ENCODE data around the gene SMCO1.
A peak's percentile ranks its signal among the peaks of the same experiment; 100 is the strongest.
"Not testable (repeated sequence)": the region's sequence is repeated elsewhere in the genome, so short reads cannot be mapped to it uniquely, and the experiment has no call there.

The SMCO1 gene

GRCh38 chr3:196524527-196524926 lies 9.4 kb upstream of the SMCO1 start:
- H3K27ac ChIP-seq = no peak overlapping the region
- no peak overlapping the region for H3K4me3 ChIP-seq

GRCh38 chr3:196523841-196524240 lies 8.7 kb upstream of the SMCO1 start:
- H3K4me3 ChIP-seq = no peak overlapping the region
- H3K27ac ChIP-seq = no peak overlapping the region

- H3K4me3 ChIP-seq = not testable (repeated sequence)
These were observed 6.1 kb upstream of the SMCO1 start for GRCh38 chr3:196521291-196521690.

GRCh38 chr3:196519718-196520082 lies 4.6 kb upstream of the SMCO1 start:
- H3K4me3 ChIP-seq = no peak overlapping the region
- H3K27ac ChIP-seq = no peak overlapping the region

More at GRCh38 chr3:196521291-196521690, 6.1 kb upstream of the SMCO1 start:
- not testable (repeated sequence) for H3K27ac ChIP-seq

- Histone ChIP-seq H3K27ac (no peak overlapping the region), H3K4me3 (no peak overlapping the region)
These were observed 4.0 kb upstream of the SMCO1 start for GRCh38 chr3:196518966-196519717.

GRCh38 chr3:196517919-196518318 lies 2.8 kb upstream of the SMCO1 start:
- H3K27ac ChIP-seq = no peak overlapping the region
- H3K4me3 ChIP-seq = no peak overlapping the region

- H3K4me3 ChIP-seq = no peak overlapping the region
- peak overlapping the region in 1 of 21 experiments; percentile 49 for H3K27ac ChIP-seq
These were observed 2.1 kb upstream of the SMCO1 start for GRCh38 chr3:196517162-196517800.

GRCh38 chr3:196514350-196514716 lies 813 bp downstream of the SMCO1 start:
- Histone ChIP-seq H3K4me3 (no peak overlapping the region), H3K27ac (no peak overlapping the region)

- Histone ChIP-seq H3K4me3 (no peak overlapping the region), H3K27ac (no peak overlapping the region)
These were observed 1.3 kb downstream of the SMCO1 start for GRCh38 chr3:196513697-196514349.

- peak overlapping the region in 15 of 21 experiments; percentile 10 to 74 (median 49) for H3K27ac ChIP-seq
- not testable (repeated sequence) for H3K4me3 ChIP-seq
These were observed 3.3 kb downstream of the SMCO1 start for GRCh38 chr3:196511646-196512425.

- H3K4me3 ChIP-seq = not testable (repeated sequence)
These were observed 4.0 kb downstream of the SMCO1 start for GRCh38 chr3:196511108-196511507.

GRCh38 chr3:196506687-196507086 lies 8.5 kb downstream of the SMCO1 start:
- H3K27ac ChIP-seq = no peak overlapping the region
- no peak overlapping the region for H3K4me3 ChIP-seq

More at GRCh38 chr3:196511108-196511507, 4.0 kb downstream of the SMCO1 start:
- H3K27ac ChIP-seq = peak overlapping the region in 7 of 21 experiments; percentile 14 to 74 (median 25)

- Histone ChIP-seq H3K27ac (peak overlapping the region in 8 of 21 experiments; percentile 82 to 97 (median 92)), H3K4me3 (no peak overlapping the region)
These were observed 10.6 kb downstream of the SMCO1 start for GRCh38 chr3:196504556-196504955.

- Histone ChIP-seq H3K4me3 (peak overlapping the region; percentile 64 to 98 (median 87)), H3K27ac (peak overlapping the region in 20 of 21 experiments; percentile 79 to 97 (median 92))
These were observed 11.1 kb downstream of the SMCO1 start for GRCh38 chr3:196504077-196504398.

- Histone ChIP-seq H3K27ac (peak within 1 kb of the TSS; percentile 76 to 98 (median 93)), H3K4me3 (peak within 1 kb of the TSS; percentile 64 to 98 (median 87))
These were observed 11.7 kb downstream of the SMCO1 start, which contains the start of gene RNF168 for GRCh38 chr3:196503196-196504076. Gene RNF168 (minus strand): TSS chr3:196503768. CDS start chr3:196503173, 595 bp downstream.

- H3K4me3 ChIP-seq = peak overlapping the region; percentile 64 to 98 (median 87)
- H3K27ac ChIP-seq = peak overlapping the region; percentile 76 to 98 (median 93)
These were observed 12.4 kb downstream of the SMCO1 start for GRCh38 chr3:196502775-196503195.

GRCh38 chr3:196501316-196502044 lies 13.7 kb downstream of the SMCO1 start:
- Histone ChIP-seq H3K27ac (peak overlapping the region in 20 of 21 experiments; percentile 9 to 98 (median 92)), H3K4me3 (peak overlapping the region; percentile 64 to 98 (median 87))
